NCI-H1105 treated with DMSO at 0.1 percent for 48 hours (cell line): ENCODE results near the gene MBP.
"Not testable (repeated sequence)": the region's sequence is repeated elsewhere in the genome, so short reads cannot be mapped to it uniquely, and the experiment has no call there.

Experiments used
- DNase-seq: peaks from one replicate; lab custom pipeline; 2025; lab: John Stamatoyannopoulos, UW

MBP gene

DNA sequence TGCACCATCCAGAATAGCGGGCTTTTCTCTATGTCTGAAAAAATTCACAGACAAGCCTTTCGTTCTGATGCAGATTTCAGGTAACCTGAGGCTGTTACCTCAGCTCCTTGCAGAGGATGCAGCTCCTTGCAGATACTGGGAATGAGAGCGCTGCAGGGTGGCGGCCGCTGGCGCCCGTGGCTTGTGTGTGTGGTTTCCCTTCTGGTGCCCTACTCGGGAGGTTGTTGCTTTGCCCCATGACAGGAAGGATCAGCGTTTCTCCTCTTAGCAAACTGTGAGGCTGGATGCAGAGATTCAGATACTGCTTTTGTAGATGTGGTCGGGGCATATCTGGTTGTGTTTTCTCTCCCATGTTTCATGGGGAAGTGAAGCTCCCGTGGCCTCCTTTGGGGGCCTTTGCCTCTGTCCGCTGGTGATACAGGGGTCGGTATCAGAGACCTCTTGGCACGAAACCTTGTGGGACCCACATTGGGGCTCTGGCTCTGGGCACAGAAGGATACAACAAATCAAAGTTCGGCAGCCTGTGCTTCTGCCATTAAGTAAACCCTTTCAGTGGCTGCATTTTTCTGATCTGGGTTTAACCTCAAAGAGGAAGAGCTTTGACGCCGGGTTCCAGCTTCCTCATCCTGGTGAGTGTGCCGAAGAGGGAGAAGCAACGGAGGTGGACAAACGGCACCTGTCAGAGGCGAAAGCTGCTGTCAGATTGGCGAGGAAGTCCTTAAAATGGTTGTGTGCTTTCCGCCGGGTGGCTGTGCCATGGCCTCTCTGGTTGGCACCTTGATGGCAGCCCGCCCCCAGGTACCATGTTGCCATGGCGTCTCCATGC lies 127.8 kb downstream of the MBP start:
- no peak for DNase-seq

DNA sequence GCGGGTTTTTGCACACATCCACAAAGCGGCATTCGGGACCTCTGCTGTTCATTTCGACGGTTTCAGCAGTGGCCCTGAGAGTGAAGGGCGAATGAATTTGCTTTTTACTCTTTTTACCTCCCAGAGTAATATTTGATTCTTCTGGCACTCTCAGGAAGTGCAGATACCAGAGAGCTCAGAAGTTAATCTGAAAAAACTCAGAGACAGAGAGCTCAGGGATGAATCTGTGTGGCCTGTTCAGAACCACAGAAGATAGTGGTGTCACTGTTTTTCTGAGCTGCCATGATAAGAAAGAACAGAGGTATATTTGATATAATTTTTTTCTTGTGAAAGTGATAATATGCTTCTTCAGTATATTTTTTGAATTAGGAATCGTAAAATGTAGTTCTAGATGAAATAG lies 129.3 kb downstream of the MBP start:
- no peak for DNase-seq

DNA sequence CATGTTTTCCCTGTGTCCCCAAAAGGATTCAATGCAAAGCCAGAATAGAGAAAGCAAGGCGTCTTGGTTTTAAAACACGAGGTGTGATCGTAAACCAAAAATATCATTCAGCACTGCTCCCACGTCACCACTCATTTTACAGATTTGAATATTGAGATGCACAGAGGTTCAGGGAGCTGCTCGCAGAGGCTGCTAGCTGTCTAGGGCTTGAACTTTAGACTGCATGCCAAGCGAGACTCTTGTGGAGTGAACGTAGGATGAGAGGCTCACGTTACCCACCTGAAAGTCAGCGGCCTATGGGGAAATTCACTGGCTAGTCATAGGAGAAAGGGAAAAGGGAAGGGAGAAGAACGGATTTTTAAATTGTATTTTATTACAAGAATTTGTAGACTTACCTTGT lies 130.1 kb downstream of the MBP start:
- DNase-seq = no peak

DNA sequence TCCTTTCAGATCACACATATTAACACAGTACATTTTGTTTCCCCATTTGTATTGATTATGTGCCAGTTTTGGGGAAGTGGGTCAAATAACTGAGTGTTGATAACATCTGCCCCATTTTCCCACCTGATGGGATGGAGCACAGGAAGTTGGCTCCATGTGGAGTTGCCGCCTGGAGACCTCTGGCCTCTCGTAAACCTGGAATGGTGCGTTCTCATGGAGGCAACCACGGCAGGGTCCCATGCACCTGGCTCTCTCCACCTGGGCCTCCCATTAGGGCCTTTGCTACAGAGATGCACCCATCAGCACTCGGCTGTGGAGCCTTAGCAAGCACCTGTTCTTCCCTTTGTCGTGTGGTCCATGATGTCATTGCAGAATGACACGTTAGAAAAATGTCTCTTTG lies 130.6 kb downstream of the MBP start:
- no peak for DNase-seq

DNA sequence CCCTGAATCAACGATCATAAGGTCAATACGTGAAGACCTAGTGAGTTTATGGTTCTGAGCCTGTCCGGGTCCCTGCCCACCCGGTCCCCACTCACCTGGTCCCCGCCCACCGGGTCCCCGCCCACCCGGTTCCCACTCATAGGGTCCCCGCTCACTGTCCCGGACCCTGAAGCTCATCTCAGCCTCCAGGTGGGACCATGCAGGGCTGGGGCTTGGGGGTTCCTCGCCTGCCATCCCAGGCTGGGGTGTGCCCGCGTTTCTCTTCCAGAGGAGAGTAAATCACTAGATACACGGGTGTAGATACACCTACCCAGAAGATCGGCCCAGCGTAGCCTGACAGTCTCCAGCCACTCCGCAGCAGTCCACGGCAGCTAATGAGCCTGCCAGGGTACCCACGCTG lies 131.5 kb downstream of the MBP start:
- DNase-seq = no peak

DNA sequence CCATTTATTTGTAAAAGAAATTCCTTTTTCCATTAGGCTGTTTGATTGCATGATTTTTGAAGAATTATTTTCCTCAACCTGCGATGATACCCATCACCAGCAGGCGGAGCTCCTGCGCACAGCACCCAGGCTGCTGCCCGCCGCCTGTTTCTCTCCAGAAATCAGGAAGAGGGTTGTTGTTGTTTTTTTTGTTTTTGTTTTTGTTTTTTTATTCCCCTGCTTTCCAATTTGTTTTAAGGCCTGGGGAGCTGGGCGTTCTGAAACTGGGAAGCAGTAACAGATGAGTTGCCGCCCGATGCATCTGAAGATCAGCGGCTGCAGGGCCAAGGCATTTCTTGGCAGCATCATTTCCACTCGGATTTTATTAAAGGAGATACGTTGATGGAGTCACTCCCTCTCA lies 132.1 kb downstream of the MBP start:
- DNase-seq = peak; percentile 30

DNA sequence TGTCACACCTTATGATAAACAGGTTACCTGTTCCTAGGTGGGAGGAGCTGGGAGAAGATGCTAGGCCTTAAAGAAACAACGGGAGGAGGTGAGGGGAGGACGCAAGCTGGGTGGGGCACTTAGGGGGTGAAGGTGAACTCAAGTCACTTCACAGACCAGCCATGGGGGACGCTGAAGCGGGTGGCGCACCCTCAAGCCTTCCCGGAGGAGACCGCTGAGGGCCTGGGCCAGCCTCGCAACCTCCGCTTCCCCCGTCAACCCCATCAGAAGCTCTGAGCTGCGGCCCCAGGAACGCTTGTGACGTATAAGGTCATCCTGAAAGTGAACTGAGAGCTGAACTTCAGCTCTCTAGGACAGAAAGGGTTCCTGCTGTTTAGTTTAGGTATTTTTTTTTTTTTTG lies 133.5 kb downstream of the MBP start:
- no peak for DNase-seq

DNA sequence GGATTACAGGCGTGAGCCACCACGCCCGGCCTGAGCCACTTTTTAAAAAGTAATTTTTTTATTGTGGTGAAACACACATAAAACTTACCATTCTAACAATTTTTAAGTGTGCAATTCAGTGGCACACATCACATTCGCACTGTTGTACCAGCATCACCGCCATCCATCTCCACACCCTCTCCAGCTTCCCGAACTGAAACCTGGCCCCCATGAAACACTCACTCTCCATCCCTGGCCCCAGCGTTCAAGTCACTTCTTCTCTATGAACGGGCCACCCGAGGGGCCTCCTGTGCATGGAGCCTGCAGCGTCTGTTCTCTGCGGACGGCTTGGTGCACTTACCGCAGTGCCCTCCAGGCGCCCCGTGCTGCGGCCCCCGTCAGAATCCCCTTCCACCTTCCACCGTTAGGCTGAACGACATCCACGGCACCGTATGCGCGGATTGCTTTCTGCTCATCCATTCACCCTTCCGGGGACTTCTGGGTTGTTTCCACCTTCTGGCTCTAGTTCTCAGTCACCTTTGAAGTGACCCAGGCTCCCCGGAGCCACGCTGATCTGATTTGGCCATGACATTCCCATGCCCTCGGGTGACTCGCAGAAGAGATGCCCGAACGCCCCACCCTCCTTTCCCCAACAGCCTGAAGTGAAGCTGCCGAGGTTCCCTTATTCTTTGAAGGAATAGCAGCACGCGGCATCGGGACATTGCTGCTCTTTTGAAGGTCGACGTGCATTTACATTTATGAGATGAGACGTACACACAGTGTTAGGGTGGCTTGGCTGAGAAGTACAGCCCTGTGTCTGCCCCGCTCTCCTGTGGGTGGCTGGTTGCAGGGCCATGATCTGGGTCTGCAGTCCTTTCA lies 134.4 kb downstream of the MBP start:
- no peak for DNase-seq

DNA sequence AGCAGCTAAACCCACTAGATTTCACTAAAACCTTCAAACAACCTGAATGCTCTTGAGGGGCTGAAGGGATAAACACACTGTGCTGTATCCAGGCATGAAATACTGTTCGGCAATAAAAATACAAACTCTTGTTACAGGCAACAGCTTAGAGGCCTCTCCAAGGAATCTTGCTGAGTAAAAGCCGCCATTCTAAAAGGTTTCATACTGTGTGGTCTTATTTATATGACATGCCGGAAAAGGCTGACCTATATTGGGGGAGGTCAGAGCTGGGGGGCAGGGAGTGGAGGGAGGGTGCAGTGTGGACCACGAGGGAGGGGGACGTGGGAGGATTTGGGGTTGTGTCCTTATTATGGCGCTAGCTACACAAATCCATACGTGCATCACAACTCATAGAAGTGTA lies 136.2 kb downstream of the MBP start:
- no peak for DNase-seq

DNA sequence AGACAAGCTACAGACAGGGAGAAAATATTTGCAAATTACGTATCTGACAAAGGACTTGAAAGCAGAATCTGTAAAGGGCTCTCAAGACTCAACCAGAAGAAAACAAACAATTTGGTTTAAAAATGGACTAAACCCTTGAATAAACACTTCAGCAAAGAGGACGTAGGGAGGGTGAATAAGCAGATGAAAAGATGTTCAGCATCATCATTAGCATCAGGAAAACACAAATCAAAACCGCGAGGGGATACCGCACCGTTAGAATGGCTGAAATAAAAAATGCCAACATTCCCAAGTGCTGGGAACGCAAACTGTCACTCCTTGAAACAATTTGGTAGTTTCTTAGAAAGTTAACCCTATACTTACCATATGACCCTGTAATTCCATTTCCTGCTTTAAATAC lies 136.7 kb downstream of the MBP start:
- no peak for DNase-seq

DNA sequence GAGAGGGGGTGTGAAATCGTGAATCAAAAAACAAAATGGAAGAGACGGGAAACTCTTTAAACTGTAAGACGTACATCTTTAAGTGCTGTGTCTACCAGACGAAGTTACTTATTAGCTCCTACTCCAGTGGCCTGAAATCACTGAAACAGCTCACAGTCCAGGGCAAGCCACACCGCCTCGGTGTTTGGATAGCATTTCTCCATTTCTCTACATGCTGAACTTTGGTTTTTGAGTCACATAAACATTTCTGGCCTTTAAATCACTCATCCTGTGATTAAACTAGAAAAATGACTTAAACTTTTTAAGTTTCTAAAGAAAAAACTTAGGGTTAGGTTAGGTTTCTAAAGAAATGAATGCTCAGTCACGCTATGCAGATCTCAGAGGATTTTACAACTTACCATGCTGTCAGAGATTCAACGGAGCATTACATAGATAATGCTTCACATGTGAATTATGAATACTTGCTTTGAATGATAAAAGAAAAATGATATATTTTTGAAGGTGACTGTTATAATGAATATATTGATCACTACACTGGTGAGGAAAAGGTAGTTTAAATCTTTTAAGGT lies 138.4 kb downstream of the MBP start:
- DNase-seq = no peak

DNA sequence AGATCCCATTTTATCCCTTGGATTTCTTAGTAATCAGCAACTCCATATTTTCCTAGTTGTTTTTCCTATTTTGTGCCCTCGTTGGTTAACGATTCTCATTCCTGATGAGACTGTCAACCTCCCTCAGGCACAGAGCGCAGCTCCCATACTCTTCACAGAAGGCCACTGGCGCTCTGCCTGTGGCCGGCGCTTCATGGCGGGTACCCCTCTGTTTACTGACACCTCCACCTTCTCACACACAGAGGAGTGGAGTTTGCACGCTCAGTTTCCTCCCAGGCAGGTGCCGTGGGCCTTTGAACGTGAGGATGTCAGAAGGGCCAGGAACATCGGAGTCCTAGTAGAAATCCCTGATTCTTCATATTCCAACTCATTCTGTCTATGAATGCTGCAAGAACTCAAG lies 139.0 kb downstream of the MBP start:
- no peak for DNase-seq

DNA sequence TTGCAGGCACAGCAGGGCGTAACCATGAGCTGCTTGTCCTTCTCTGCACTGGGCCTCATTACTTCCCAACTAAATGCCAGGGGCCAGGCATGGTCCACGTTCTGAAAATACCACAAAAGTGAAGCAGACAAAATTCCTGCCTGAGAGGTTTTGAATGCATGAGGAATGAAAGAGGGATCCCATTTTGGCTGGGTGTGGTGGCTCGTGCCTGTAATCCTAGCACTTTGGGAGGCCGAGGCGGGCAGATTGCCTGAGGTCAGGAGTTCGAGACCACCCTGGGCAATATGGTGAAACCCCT lies 139.5 kb downstream of the MBP start:
- DNase-seq = no peak

DNA sequence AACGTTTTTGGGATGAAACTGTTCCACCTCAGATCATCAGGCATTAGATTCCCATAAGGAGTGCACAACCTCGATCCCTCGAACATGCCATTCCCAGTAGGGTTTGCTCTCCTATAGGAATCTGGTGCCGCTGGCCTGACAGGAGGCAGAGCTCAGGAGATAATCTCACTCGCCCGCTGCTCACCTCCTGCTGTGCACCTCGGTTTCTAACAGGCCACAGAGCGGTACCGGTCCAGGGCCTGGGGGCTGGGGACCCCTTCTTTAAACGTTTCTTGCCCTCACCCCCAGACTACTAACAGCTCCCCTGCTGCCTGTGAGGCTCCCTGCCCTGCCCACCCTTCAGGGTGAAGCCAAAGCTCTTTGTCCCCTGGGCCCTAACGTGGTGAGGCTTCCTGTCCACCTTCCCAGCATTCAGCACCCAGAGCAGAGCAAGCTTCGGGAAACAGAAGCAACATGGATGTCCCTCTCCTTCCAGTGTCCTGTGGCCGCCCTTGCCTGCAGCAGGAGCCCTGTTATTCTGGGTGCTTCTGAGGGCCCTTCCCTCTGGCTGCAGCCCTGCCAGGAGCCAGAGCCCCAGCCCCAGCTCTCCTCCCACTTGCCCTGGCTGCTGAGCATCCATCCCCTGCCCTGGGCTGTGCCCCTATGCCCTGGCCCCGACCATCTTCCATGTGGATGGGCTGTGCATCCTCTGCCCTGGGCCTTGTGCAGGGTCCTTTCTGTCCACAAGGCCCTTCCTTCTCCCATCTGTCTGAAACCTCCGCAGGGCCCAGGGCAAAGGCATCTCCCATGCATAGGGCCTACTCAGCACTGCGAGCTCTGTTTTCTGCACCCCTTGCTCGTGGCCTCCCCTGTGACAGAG lies 140.1 kb downstream of the MBP start:
- DNase-seq = no peak

DNA sequence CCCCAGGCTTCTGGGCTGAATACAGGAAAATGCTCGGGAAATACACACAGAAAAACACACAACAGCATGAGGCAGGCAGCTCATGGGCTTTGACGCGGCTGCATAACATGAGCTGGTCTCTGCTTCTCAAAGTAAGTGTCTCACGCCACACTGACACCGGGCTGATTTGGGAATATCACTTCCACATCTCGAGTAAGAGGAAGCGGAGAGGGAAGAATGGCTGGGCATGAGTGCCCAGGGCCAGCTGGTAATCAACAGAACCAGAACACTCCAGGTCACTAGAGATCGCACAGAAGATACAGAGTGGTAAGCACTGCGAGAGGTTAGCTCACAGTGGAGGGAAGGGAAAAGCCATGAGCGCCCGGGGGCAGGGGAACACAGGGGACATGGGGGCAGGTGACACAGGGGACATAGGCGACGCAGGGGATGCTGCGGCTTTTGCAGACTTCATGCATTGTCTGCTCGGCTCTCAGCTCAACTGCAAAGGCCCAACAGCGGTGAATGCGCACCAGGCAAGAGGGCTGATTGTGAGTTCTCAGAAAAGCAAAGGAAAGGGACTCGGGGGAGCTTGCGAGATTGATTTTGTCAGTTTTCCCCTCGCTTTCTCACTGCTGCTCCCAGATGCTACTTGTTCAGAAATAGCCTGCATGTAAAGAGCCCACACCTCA lies 141.4 kb downstream of the MBP start:
- no peak for DNase-seq

DNA sequence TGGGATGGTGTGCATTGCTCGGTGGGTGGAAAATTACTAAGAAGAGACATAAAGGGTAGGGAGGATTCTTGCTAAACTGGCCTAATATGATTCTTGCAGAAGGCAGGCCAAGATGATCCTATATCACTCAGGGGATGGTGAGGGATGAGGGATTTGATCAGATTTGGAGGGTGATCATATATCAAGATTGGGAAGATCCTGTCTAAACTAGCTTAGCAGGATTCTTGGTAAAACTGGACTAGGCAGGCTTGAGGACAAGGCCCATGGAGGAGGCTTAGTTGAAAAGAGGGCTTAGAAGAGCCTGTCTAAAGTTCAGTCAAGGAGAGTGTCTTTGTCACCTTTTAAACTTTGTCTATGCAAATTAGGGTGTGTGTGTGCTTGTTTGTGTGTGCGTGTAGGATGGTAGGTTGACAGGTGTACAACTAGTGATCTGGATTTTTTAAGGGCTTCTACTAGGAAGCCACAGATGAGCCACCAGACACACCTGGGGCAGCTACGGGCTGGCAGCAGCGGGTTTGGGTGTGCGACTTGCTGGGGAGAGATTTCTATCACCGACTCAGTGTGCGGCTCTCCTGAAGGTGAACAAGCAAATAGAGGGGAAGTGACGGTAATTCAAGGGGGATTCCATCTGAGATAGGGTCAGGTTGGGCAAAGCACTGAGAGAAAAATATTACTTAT lies 142.1 kb downstream of the MBP start:
- not testable (repeated sequence) for DNase-seq

DNA sequence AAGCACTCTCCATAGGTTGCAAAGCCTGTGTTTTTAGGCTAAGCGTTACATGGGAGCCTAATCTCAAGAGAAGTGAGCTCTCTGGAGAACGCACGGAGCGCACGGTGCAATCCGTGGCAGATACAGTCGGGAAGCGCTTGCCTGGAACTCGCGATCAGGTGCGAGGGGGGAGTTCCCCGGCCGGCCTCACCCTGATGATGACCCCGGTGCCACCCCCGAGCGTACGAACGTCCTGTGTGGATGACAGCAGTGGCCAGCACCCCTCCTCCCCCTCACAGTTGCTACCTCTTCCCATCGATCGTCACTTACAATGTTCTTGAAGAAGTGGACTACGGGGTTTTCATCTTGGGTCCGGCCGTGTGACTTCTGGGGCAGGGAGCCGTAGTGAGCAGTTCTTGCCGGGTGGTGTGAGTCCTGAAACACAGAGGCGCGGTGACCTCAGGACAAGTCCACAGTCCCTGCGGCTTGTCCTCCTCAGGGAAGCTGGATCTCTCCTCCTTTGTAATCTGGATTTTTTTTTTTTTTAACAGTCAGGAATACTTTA lies 142.9 kb downstream of the MBP start:
- no peak for DNase-seq

DNA sequence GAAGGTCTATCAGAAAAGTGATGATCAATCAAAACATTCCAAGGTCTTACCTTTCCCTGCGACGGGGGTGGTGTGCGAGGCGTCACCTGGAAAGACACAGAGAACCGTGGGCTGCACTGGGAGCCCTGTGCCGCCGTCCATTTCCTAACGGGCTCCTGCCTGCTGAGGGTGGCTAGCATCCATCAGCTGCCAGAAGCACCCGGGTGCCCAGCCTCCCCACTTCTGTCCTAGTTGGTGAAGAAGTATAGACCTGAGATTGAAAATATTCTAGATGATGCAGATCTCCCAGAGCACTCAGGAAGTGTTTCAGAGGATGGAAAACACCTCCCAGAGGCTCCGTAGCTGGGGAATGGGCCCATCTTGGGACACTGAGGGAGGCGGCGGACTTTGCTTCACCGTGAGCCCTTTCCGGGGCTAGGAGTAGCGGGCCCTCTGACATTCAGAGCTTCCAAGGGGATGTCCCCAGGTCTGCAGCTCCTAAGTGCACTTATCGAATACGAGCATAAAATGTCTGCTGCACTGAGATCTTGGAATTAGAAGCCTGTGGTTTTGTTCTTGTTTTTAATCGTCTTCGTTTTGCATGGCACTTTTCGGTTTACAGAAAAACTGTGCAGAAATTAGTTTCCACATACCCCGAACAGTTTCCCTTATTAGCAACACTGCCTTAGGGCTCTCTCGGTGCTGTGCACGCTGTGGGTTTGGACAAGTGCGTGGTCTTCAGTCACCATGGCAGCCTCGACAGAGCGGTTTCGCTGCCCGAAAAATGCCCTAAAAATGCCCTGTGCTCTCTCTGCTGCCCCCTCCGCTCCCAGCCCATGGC lies 143.5 kb downstream of the MBP start:
- no peak for DNase-seq

DNA sequence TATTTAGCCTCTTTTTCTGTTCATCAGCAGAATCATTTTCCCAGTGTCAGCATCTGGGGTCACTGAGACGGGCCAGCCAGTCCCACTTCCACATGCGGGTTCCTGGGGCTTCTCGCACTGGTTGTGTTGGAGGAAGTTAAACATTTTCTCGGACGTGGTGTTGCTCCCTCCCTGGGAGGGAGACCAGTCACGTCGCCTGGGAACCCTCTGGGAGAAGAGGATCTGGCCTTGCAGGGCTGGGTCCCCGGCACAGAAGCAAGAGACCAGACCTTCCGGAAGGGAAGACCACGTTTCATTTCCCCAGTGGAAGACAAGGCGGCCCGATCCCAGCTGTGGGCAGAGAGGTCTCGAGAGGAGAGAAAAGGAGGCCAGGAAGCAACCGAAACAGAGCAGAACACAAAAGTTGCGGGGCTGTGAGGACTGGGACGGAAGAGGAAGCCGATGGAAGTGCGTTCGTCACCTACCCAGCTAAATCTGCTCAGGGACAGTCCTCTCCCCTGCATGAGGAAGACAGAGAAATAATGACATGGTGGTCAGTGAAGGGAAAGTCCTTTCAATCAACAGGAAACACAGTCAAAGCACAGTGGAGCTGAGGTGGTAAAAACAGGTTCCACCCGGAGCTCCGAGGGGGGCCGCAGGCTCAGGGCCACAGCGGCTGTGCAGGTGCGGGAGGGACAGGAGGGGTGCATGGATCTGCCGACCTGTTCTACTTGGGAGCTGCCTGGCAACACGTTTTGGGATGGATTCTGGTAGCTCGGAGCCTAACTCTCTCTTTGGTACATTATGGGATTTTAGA lies 144.4 kb downstream of the MBP start:
- DNase-seq = no peak
